Dermis microvascular lymphatic vessel endothelial cell (primary cell): ENCODE measurements around the gene DUSP15. TPM values are rescaled to one million over a fixed set of nuclear protein-coding genes. Genes with fewer than 3 reads are reported as not detected.
"Not testable (repeated sequence)": the region's sequence is repeated elsewhere in the genome, so short reads cannot be mapped to it uniquely, and the experiment has no call there.

ENCODE experiments used
- DNase-seq, 2 donors: peaks; one replicate each; pipeline versions ENCODE4 v3.0.0 to v3.0.0-alpha.2; 2010; ENCODE audit warnings: low read depth in 2 of 2
- total RNA-seq: library from RNA; depleted of rRNA; stranded (reverse); fragments of >200 nt; gene quantifications from 2 replicates; pipeline ENCODE4 v1.2.1, GENCODE V29; 2014

DUSP15 gene
- total RNA-seq, 1 donor from 2014 or later = 0.26 TPM

DNA sequence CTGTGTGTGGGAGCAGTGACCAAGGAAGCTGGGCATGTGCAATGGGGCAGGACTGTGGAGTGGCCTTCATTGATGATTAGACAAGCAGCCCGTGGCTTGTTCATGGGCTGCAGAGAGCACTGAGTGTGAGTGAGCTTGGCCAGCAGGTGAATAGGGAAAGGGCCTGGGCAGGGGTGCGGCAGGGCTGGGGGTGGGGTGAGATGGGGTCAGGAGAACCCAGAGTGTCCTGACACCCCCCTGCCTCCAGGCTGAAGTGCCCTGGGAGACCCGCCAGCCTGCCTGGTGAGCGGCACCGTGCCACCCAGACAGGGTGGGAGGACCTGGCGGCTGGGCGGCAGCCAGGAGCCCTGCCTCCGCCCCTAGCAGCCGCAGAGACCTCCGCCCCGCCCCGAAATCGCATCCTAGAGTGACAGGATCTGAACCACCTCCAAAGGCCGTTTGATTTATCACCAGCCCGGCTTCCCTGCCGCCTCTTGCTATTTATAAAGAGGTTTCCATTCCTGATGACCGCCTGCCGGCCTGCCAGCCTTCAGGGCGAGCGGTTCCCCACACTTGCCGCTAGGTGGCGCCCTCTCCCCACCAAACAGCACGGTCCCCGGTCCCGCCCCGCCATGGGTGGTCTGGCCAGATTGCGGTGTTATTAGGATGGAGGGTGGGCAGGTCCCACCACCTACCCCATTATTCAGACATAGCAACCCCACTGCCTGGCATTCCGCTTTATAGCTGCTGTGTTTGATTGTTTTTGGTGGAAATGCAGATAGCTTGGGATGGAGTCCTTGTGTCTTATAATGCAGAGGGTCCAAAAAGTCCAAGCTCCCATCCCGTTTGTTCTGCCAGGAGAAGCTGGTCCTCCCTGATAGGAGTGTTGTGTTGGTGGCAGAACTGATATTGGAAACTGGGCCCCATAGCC is 47.7 kb downstream of the DUSP15 start:
- peak; percentile 45 to 67 for DNase-seq

DNA sequence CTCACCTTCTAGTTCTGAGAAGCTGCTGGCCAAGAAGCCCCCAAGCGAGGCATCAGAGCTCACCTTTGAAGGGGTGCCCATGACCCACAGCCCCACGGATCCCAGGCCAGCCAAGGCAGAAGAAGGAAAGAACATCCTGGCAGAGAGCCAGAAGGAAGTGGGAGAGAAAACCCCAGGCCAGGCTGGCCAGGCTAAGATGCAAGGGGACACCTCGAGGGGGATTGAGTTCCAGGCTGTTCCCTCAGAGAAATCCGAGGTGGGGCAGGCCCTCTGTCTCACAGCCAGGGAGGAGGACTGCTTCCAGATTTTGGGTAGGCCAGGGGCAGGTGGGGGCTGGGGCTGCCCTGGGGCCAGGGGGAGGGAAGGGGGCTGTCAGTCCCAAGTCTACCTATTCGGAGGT is 48.9 kb downstream of the DUSP15 start:
- no peak for DNase-seq

- DNase-seq = no peak
Observed at GRCh38 chr20:31820228-31820627, 50.1 kb downstream of the DUSP15 start.

- DNase-seq = no peak
Observed at GRCh38 chr20:31819083-31819784, 51.1 kb downstream of the DUSP15 start, which contains the start of gene MYLK2. TSS of gene MYLK2 (plus strand) at chr20:31819356. CDS start at chr20:31819581, 225 bp downstream.

DNA sequence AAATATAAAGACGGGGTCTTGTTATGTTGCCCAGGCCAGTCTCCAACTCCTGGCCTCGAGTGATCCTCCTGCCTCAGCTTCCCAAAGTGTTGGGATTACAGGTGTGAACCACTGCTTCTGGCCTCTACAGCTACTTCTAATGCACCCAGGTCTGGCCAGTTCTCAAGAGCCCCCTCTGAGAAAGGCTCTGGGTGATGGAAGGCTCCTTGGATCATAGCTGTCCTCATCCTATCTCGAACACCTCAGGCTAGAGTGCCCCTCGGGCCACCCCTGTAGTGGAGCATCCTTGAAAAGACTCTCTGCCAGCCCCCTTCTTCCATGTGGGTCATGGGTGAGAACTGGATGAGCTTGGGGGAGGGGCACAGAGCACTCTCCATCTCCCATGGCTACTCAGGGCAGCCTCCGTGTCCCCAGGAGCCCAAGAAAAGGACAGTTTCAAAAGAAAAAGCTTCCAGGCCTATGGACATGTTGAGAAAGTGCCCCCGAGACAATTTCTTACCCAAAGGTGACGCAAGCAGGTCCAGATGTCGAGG is 51.9 kb downstream of the DUSP15 start:
- DNase-seq = no peak

- no peak for DNase-seq
Observed at GRCh38 chr20:31817461-31817860, 52.9 kb downstream of the DUSP15 start.

DNA sequence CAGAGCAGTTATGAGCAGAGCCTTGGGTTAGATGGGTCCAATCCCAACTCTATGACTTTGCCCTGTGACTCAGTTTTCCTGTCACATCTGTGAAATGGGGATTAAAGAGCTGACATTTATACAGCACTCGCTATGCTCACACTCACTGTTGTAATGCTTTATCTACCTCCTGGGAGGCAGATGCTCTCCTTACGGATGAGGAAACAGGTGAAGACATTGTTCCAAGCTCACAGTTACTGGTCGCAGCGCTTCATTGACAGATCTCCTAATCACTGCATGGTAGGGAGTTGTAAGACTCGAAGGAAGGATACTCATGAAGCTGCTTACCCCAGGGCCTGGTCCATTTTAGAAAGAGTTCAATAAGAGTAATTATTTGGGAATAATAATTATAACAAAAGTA is 54.1 kb downstream of the DUSP15 start:
- no peak for DNase-seq

GRCh38 chr20:31815408-31816188 is 54.7 kb downstream of the DUSP15 start:
- no peak for DNase-seq

DNA sequence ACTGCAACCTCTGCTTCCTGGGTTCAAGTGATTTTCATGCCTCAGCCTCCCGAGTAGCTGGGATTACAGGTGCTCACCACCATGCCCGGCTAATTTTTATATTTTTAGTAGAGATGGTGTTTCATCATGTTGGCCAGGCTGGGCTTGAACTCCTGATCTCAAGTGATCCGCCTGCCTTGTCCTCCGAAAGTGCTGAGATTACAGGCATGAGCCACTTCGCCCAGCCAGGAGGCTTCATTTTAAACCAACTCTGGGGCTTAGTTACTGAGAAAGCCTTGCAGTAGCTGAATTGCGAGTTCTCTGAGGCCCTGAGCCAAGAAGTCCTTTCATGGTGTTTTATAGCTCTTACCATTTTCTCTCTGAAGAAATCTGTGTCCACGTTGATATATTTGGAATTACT is 56.2 kb downstream of the DUSP15 start:
- not testable (repeated sequence) for DNase-seq

DNA sequence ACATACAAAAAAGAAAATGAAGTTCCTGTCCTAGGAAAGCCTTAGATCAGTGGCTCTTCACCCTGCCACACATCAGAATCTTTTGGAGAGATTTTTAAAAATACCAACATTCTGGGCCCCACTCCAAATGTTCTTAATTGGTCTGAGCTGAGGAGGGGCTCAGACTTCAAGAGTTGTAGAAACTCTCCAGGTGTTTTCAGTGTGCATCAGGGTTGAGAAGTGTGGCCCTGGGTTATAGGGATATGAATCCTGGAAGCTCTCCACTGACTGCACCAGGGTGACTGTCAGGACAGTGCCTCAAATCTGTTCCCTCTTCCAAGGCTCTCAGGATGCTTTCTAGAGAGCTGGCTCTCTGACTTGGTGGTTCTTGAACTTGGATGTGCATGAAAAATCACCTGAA is 56.7 kb downstream of the DUSP15 start:
- DNase-seq = no peak

DNA sequence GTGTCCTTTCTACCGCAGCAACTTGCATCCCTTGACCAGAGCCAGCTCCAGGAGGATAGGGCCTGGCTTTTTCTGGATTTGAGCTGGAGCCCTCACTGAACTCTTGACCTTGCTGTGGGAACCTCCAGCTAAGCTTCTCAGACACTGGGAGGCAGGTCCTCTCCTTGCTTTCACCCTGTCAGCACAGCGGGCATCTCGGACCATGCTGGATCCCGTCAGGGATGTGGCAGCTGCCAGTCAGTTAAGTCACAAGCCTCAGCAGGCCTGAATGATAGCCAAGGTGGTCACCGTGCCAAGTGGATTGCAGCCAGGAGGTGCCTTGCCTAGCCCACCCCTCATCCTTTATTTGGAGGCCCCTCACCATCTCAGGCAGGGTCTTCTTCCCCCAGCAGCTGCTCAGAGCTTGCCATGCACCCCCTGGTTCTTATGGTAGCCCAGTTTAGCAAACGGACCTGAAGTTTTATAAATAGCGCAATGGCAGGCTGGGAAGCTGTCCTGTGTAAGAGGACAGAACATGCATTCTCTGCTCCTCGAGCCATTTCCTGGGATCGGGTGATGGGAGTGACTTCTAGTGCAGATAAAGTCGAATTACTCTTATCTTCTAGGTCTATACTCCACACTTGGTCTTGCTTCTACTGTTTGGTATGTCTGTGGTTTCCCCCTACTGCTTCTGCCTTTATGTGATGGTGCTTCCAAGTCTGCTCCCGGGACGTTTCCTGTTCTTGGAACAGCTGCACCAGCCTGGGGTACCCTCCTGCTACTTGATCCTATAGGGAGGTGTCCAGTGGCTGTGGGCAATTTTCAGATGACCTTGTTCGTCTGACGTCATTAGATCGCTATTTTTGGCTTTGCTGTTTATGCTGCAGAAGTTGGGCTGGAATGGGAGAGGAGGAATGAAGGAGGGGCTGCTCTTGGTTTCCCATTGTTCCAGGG is 58.3 kb downstream of the DUSP15 start:
- DNase-seq = peak in 1 of 2 donors; percentile 40

GRCh38 chr20:31811198-31811597 is 59.1 kb downstream of the DUSP15 start:
- DNase-seq = no peak

Other genes starting within 250 kb of the DUSP15 start
- gene COX4I2, start 232.6 kb downstream of the DUSP15 start, total RNA-seq = not detected in 2 replicates
- 38.1 and 38.6 TPM in 2 replicates for gene BCL2L1, start 147.7 kb downstream of the DUSP15 start, total RNA-seq
- 12.9 and 28.5 TPM in 2 replicates for gene TPX2, start 131.2 kb downstream of the DUSP15 start, total RNA-seq
- 14.5 and 42.1 TPM in 2 replicates for gene MYLK2, start 51.2 kb downstream of the DUSP15 start, total RNA-seq
- gene FOXS1, start 24.9 kb downstream of the DUSP15 start, total RNA-seq = 0.39 and 0.76 TPM in 2 replicates
- 0.38 TPM in 1 of 2 replicates, not detected in the other for gene TTLL9, start 107 bp upstream of the DUSP15 start, total RNA-seq
- 3.2 and 5.7 TPM in 2 replicates for gene PDRG1, start 81.5 kb upstream of the DUSP15 start, total RNA-seq
- gene XKR7, start 97.6 kb upstream of the DUSP15 start, total RNA-seq = not detected in 2 replicates
- gene CCM2L, start 139.9 kb upstream of the DUSP15 start, total RNA-seq = 17.3 and 27.6 TPM in 2 replicates
- gene HCK, start 181.7 kb upstream of the DUSP15 start, total RNA-seq = not detected in 2 replicates
- 16.7 and 27.3 TPM in 2 replicates for gene TM9SF4, start 239.2 kb upstream of the DUSP15 start, total RNA-seq